GM21447 (cell line): ENCODE results near the gene TTC7B.

Experiments used
- ATAC-seq: cut with Tn5 transposase; IDR thresholded peaks from one replicate; pipeline ENCODE4 v1.9.1; 2021; ENCODE audit not compliant: unreplicated experiment

TTC7B gene

DNA sequence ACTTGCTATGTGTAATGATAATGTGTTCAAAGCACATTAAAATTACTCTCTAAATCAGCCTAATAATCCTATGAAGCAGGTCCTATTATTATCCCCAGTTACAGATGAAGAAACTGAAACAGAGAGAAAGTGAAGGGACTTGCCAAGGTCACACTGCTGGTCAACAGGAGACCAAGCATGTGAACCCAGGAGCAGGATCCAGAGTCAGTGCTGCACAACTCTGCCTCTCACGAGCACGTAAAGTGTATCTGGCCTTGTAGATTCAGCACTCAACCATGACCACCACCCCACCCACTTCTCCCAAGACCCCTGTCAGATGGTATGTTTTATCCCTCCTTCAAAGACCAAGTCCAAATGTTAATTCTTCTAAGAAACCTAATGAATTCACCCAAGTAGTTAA, 100.7 kb downstream of the TTC7B start:
- ATAC-seq = no peak

DNA sequence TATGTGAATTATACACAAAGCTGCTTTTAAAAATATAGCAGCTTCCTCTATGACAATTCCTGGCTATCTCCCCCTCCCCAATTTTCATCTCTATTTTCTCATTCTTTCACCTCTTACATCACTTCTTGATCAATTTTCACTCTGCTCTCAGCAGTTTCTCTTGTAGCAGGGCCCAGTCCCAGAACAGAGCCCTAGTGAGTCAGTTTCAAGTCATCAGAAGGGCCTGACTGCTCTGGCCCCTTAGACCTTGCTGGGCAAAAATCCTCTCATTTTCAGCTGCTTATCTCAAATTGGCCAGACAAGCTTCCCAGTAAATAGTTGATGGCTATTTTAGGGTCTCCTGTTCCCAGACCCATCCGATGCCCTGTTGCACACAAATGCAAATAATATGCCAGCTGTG, 101.4 kb downstream of the TTC7B start:
- ATAC-seq = no peak

DNA sequence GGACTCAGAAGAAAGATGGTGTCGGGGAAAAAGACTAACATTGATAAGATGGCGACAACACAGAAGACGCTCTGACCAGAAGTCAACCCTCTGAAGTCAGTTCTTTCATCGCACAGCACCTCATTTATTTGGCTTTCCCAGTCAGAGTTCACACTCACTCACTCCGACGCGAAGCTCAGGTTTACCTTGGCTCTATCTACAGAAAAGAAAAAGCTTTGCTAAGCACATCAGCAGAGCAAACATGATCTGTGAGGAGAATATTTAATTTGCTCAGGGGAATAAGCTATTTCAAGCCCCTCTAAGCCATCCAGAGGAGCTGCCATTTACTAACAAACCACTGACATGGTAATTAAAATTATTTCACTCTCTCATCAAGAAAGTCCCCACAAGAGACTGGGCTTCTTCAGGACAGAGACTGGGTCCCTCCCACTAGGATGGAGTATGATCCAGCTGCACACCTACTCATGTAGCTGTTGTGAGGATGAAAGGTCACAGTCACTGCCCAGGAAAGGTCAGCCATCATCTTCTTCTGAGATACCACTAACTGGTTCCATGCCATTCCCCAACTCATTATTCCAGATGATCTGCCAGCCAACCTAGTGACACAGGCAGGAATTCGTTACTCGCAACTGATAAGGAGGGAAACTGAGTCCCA, 111.4 kb downstream of the TTC7B start:
- ATAC-seq = no peak

DNA sequence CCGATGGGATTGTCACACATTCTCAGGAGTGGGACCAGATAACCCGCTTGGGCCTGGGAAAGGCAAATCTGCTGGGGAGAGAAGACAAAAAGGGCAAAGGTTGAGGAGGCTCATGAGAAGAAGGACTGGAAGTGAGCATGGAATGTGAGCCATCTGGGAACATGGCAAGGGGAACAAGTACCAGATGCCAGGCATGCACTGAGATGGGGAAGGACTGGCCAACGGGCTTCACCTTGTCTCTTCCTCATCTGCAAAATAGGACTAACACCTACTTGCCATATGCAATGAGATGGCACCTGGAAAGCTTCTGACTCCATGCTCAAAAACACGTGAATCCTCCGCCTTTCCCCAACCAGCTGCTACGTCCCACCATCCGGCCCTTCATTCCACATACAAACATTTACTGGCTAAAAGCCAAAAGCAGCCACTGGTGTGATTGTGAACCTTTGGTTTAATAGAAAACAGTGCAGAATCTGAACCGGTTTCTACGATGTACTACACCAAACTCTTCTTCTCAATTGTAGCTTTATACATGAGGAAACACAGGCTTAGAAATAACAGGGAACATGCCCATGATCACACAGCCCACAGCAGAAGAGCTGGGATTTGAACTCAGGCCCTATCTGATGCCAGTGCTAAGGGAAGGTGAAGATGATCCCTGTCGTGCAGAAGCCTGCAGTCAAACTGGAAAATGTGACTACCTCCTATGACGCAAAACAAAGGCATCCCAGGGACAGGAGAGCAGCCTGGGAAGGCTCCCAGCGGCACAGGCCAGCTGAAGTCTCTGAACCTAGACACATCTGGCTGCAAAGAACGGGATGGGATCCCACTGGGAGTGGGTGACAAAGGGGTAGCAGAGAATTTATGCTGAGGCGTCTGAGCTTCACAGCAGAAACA, 112.1 kb downstream of the TTC7B start:
- no peak for ATAC-seq

DNA sequence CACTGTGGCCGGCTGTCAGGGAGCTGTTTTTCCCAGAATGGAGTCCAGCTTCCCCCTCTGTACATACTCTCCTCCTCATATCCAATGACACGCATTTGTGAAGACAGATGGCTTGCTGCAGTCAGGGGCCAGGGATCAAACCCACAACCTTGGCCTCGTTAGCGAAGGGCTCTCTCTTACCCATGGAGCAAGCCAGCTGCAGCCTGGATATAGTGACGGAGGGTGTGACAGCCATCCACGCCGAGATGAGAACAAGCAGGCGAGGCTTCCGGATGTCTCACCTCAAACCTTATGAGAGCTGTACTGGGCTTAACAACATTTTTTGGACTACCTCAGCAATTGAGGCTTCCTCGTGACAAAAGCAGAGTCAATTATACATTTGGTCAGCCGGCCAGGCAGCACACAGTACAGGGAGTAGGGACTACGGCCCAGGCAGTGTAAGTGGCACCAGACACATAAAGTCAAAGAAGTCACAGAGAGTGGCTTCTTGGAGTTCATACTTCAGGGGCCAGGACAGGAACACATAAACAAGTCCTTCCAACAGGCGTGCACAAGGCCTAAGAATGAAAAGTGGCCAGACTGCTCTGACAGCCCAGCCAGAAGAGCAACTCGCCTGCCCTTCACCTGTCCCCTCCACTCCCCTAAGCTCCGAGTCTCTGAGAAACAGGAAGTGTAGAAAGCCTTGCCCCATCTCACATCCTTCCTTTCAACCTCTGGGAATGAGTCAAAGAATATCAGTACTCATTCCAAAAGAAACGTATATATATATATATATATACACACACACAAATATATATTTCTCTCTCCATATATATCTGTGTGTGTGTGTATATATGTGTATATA, 115.1 kb downstream of the TTC7B start:
- ATAC-seq = no peak

DNA sequence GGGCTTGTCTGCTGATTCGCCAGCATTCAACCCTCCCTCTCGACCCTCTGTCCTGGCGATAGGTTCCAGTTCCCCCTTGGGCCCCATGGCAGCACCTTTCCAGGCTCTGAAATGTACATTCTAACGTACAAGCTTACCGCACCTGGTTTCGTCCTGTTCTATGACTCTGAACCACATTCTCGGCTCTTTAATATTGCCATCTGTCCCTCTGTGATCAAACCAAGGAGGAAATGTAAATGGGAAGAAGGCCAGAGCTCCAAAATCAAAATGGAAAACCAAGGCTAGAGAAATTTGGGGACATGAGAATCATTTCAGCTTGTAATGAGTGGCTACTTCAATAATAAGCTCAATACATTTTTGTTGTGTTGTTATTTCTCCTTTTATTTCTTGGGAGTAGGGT, 117.2 kb downstream of the TTC7B start:
- no peak for ATAC-seq

DNA sequence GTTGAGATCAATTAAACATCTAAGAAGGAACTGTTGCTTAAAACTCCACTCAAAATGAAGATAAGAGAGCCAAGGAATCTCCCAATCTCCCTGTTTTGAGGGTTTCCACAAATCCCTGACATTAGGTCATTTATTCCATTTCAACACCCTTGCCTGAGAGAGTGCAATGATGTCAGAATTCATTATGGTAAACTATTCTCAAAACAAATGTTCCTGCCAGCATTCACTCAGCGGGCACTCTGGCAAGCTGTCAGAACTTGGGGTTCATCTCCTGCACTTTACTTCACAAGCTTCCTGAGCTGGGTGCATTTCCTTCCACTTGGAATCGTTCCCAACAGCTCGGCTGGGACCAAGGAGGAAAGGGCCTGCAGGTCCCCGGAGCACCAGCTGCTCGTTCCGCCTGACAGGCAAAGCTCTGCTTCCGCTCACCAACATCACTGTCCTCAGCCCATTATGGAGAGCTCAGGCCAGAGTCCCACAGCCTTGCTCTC, 117.8 kb downstream of the TTC7B start:
- ATAC-seq = no peak

DNA sequence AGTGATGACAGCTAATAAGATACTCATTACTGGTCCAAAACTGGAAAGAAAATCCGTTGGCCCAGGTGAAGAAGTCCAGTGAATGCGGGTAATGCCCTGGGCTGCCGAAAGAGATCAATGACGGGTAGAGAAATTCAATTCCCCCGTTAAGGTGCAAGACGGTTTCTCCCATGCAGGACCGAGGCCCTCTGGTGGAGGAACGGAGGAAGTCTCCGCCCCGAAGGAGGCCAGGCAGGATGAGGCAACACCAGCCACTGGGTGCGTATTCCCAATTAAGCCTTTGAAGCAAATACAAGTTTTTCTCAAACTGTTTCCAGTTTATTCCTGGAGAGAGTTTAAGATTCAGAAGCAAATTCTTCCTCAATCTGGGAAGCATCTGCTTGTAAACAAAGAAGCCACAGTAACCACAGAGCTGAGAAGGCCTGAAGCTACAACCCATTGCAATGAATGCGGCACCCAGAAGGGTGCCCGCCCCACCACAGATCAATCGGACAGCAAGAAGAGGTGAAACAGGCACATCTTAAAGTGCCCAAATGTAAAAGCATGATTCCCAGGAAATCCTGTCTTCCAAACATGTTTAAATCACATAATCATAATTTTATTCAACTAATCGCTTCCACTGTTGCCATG, 118.5 kb downstream of the TTC7B start:
- peak; percentile 67 for ATAC-seq

DNA sequence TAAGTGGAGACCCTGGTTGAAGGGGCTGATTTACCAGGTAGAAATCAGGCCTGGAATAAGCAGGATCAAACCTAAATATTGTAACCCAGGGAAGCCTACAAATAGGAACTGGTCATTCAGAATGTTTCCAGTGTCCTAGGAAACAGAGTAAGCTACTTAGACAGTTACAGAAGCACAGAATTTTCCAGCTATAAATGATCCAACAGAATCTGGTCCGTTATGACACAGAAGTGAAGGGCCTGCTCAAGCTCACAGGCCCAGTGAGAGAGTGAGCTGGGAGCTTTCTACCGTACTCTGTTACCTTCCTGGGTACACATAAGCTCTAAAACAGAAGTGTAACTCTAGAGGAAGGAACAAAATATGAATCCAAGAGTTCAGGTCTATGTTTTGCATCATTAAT, 119.1 kb downstream of the TTC7B start:
- no peak for ATAC-seq

DNA sequence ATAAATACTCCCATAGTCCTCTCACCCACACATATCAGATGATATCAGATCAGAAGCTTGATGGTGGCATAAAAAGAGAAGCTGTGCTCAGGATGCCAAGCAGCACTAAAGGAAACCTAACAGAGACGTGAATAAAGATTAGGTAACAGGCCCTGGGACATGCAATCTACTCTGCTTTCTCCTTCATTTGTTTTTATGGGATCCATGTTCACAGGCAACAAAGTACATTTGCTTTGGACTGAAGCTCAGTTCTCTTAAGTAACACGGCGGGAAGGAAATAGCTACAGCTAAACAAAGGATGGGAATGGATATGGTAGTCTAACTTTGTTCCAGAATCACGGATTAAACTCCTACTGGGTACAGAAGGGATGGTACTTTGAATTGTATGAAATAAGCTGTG, 119.5 kb downstream of the TTC7B start:
- no peak for ATAC-seq

DNA sequence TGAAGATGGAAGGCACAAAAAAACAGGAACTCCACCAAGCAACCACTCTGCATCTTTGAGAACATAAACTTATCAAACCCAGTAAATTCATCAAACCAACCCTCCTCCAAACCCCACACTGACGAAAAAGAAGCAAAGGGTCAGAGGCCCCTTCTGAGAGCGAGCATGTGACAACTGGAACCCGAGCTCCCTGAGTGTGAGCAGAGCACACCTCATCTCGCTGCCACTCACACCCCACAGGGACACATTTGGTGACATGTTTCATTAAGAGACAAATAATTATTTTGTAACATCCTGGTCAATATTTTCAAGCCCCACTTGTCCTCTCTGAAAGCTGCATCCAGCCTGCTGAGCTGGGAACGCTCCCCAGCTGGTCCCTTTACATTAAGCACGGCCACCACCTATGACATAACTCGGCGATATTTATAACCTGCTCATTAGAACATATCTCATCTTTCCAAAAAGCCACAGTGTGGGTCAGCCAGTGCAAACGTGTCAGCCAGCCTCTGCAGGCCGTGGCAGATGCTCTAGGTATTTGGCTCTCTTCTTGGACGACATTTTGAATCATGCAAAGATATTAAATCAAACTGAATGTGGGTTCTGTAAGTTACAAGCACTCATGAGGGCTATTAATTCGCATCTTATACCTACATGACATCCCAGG, 120.1 kb downstream of the TTC7B start:
- no peak for ATAC-seq

DNA sequence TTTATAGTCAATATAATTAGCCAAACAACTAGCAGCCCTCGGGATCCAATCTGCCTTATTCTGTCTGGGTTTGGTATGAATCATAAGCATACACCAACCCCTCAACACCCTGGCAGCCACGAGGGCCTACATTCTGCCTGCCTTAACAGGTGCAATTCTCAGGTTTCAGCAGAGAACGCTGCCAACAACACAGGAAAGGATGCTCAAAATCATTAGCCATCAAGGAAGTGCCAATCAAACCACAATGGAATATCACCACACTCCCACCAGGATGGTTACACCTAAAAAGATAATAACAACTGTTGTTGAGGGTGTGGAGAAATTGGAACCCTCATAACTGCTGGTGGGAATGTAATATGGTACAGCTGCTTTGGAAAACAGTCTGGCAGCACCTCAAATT, 122.8 kb downstream of the TTC7B start:
- ATAC-seq = no peak

DNA sequence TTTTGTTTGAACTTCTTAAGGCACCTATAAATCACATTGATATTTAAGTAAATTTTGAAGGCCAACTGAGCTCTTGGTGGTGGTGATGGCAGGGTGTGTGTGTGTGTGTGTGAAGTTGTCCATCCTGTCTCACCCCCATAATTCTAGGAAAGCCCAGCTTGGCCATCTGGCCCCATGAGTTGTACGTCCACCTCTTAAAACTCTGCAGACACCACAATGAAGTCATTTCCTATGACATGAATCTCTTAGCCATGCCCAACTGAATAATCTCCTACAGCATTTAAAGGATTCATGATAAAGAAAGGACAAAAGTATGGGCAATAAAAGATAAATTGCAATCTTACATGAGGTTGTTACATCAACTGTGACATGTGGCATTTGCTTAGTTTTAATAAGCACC, 123.4 kb downstream of the TTC7B start:
- ATAC-seq = no peak

DNA sequence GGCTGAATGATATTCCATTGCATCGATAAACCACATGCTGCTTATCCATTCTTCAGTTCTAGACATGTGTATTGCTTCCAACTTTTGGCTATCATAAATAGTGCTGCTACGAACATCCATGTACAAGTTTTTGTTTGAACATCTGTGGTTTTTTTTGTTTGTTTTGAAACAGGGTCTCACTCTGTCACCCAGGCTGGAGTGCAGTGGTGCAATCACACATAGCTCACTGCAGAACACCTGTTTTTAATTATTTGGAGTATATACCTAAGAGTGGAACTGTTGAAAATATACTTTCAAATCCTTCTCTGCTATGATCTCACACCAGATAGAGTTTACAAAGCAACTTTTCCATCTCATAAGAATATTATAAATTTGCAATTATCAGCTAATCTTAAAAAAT, 124.2 kb downstream of the TTC7B start:
- no peak for ATAC-seq

DNA sequence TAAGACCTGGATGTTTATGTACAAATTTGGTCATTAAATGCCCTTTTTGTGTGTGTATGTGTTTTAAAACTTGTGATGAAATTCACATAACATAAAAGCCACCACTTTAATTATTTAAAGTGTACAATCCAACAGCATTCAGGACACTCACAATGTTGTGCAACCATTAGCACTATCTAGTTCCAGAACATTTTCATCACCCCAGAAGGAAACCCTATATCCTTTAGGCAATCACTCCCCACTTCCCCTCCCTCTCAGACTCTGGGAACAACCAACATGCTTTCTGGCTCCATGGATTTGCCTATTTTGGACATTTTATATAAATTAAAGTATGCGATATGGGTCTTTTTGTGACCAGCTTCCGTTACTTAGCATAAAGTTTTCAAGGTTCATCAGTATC, 124.6 kb downstream of the TTC7B start:
- no peak for ATAC-seq

DNA sequence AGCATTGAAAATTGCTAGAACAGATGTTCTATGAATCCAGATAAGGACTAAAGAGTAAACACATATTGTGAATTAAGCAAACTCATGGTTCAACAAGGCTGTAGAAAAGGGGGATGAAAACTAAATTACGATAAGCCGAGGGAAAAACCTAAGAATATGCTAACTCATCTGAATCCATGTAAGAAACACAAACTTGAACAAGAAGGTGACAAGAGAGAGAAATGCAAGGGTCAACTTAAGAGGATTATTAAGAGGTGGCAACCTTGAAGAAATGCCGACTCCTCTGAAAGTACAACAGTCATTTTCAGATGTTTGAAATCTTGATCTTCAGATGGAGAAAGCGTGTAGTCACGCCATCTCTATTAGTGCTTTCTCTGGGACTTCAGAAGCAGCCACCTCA, 128.6 kb downstream of the TTC7B start:
- no peak for ATAC-seq

DNA sequence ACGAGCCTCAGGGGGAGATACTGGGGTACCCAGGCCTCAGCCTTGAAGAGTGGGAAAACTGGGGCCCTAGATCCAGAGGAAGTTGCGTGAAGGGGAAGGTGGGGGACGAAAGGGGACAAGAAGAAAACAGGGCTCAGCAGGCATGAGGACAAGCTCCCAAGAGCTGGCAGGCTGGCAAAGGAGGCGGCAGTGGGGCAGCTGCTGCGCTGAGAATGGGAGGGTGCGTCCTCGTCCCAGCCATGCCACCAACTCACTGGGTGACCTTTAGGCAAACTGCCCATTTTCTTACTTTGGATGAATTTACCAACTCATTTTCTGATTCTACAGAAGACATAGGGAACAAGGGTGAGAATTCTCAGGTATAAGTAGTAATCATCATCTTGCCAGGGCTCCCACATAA, 133.6 kb downstream of the TTC7B start:
- no peak for ATAC-seq

DNA sequence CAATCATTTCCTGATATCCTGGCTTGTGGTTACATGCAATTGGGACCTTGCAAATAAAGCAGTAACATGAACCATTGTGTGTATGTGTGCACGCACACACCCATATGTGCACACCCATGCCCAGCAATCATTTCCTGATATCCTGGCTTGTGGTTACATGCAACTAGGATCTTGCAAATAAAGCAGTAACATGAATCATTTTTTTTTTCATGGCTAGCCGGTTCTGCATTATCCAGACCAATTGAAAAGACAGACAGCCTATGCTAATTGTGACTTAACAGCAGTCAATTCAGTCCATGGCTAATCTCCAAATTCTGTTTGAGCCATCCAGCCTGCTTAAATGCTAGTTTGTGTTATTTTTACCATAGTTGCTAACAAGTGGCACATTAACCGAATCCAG, 134.3 kb downstream of the TTC7B start:
- no peak for ATAC-seq

DNA sequence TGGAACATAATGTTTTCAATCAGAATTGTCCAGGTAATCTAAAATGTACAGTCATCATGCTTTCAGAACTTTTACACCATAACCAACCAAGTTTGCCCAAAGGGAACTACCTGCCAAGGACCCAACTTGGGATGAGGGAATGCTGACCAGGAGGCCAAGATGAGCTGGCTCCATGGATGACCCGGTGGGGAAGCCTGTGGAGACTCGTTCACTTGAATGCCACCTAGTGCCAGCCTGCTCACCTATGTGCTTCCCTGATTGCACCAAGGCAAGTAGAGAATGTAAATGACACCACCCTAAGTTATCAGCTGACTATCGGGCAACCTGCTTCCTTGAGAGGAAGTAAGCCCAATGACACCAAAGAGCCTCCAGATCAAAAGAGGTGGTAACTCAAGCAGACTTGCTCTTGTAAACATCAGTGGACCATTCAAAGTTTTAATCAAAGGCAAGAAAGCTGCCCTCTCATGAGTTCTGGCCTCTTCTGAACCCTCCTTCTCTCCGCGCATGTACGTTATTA, 137.3 kb downstream of the TTC7B start:
- ATAC-seq = no peak

DNA sequence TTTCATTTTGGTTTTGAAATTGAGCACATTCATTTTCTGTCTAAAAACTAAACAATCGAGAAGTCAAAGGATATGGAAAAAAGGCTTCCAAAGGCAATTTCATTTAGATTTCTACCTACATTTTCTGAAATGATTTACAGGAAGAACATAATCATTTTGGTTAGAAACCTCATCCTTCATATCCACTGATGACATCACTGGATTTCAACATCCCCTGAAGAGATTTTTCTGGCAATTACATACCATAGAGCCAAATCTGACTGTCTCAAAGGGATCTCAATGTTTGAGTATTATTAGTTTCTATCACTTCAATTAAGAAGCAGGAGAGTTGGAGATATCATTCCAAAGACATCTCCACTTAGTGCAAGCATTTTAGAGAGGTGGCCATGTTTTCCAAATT, 137.8 kb downstream of the TTC7B start:
- no peak for ATAC-seq
